Neuron (in vitro differentiated cells): ENCODE results near the gene LSM14B.

ENCODE experiments used
- H2AFZ ChIP-seq: one replicate; pipeline ENCODE4 v1.6.1; 2013; ENCODE audit warnings: low read depth, mild to moderate bottlenecking, inconsistent platforms, low read length, moderate library complexity
- H3K27me3 ChIP-seq: one replicate; pipeline ENCODE4 v1.6.1; 2013; ENCODE audit warnings: low read length; ENCODE audit not compliant: insufficient read depth
- H3K36me3 ChIP-seq: one replicate; pipeline ENCODE4 v1.6.1; 2013; ENCODE audit warnings: low read length; ENCODE audit not compliant: insufficient read depth
- H3K4me1 ChIP-seq: one replicate; pipeline ENCODE4 v1.6.1; 2013; ENCODE audit warnings: low read length; ENCODE audit not compliant: insufficient read depth
- H3K4me3 ChIP-seq: 2 replicates; pipeline ENCODE4 v1.5.1; 2013; ENCODE audit warnings: mild to moderate bottlenecking, low read length, moderate library complexity
- H3K9me3 ChIP-seq: one replicate; pipeline ENCODE4 v1.6.1; 2013; ENCODE audit warnings: low read length

Gene LSM14B

GRCh38 chr20:62172666-62173065 is 50.4 kb downstream of the LSM14B start:
- H2AFZ ChIP-seq = no peak overlapping the region
- H3K4me3 ChIP-seq = no peak overlapping the region
- no peaks in the 10 kb centered on the region for H3K27me3 ChIP-seq
- H3K9me3 ChIP-seq = no peaks in the 10 kb centered on the region
- H3K4me1 ChIP-seq = no peaks in the 10 kb centered on the region
- peaks cover 63% of the 10 kb centered on the region for H3K36me3 ChIP-seq

GRCh38 chr20:62174021-62174804 is 51.9 kb downstream of the LSM14B start:
- peaks cover 57% of the 10 kb centered on the region for H3K36me3 ChIP-seq
- no peaks in the 10 kb centered on the region for H3K27me3 ChIP-seq
- no peaks in the 10 kb centered on the region for H3K4me1 ChIP-seq
- H3K9me3 ChIP-seq = no peaks in the 10 kb centered on the region
- H2AFZ ChIP-seq = no peak overlapping the region
- H3K4me3 ChIP-seq = no peak overlapping the region

- Histone ChIP-seq H3K36me3 (peaks cover 59% of the 10 kb centered on the region), H3K9me3 (no peaks in the 10 kb centered on the region), H3K27me3 (no peaks in the 10 kb centered on the region), H2AFZ (no peak overlapping the region), H3K4me3 (no peak overlapping the region), H3K4me1 (no peaks in the 10 kb centered on the region)
These were observed 52.8 kb downstream of the LSM14B start for GRCh38 chr20:62174870-62175624.

GRCh38 chr20:62175711-62176110 is 53.4 kb downstream of the LSM14B start:
- no peak overlapping the region for H3K4me3 ChIP-seq

GRCh38 chr20:62176866-62177265 is 54.6 kb downstream of the LSM14B start:
- Histone ChIP-seq H3K4me1 (peaks cover 3% of the 10 kb centered on the region), H3K4me3 (no peak overlapping the region), H2AFZ (no peak overlapping the region), H3K9me3 (no peaks in the 10 kb centered on the region), H3K27me3 (no peaks in the 10 kb centered on the region), H3K36me3 (peaks cover 58% of the 10 kb centered on the region)

More at GRCh38 chr20:62175711-62176110, 53.4 kb downstream of the LSM14B start:
- peaks cover 59% of the 10 kb centered on the region for H3K36me3 ChIP-seq
- H3K4me1 ChIP-seq = no peaks in the 10 kb centered on the region
- H2AFZ ChIP-seq = no peak overlapping the region
- H3K27me3 ChIP-seq = no peaks in the 10 kb centered on the region
- no peaks in the 10 kb centered on the region for H3K9me3 ChIP-seq

- Histone ChIP-seq H2AFZ (no peak overlapping the region), H3K36me3 (peaks cover 56% of the 10 kb centered on the region), H3K4me3 (no peak overlapping the region), H3K4me1 (peaks cover 8% of the 10 kb centered on the region), H3K27me3 (no peaks in the 10 kb centered on the region), H3K9me3 (no peaks in the 10 kb centered on the region)
These were observed 55.0 kb downstream of the LSM14B start for GRCh38 chr20:62177307-62177706.

GRCh38 chr20:62178316-62179161 is 56.3 kb downstream of the LSM14B start:
- no peaks in the 10 kb centered on the region for H3K27me3 ChIP-seq
- peaks cover 48% of the 10 kb centered on the region for H3K36me3 ChIP-seq
- peaks cover 11% of the 10 kb centered on the region for H3K4me1 ChIP-seq
- no peaks in the 10 kb centered on the region for H3K9me3 ChIP-seq
- no peak overlapping the region for H3K4me3 ChIP-seq
- H2AFZ ChIP-seq = no peak overlapping the region

GRCh38 chr20:62179162-62179504 is 56.9 kb downstream of the LSM14B start:
- Histone ChIP-seq H3K36me3 (peaks cover 43% of the 10 kb centered on the region), H3K4me1 (peaks cover 15% of the 10 kb centered on the region), H3K9me3 (no peaks in the 10 kb centered on the region), H3K27me3 (no peaks in the 10 kb centered on the region), H3K4me3 (no peak overlapping the region), H2AFZ (no peak overlapping the region)

GRCh38 chr20:62181808-62182207 is 59.5 kb downstream of the LSM14B start:
- Histone ChIP-seq H3K4me3 (peak overlapping the region; percentile 92), H3K4me1 (peaks cover 15% of the 10 kb centered on the region), H2AFZ (no peak overlapping the region), H3K27me3 (no peaks in the 10 kb centered on the region), H3K36me3 (peaks cover 19% of the 10 kb centered on the region), H3K9me3 (no peaks in the 10 kb centered on the region)

- Histone ChIP-seq H3K4me3 (peak within 1 kb of the TSS; percentile 92), H3K9me3 (no peaks in the 10 kb centered on the region), H3K4me1 (peaks cover 15% of the 10 kb centered on the region), H2AFZ (peak within 1 kb of the TSS; percentile 57), H3K27me3 (no peaks in the 10 kb centered on the region), H3K36me3 (peaks cover 11% of the 10 kb centered on the region)
These were observed 60.5 kb downstream of the LSM14B start, which contains the start of gene MTG2 for GRCh38 chr20:62182469-62183425. TSS of gene MTG2 (plus strand) at chr20:62183028. CDS start at chr20:62193421, 10,393 bp downstream.

GRCh38 chr20:62183426-62184142 is 61.3 kb downstream of the LSM14B start:
- peak overlapping the region; percentile 57 for H2AFZ ChIP-seq
- peaks cover 15% of the 10 kb centered on the region for H3K4me1 ChIP-seq
- no peaks in the 10 kb centered on the region for H3K9me3 ChIP-seq
- no peaks in the 10 kb centered on the region for H3K27me3 ChIP-seq
- H3K36me3 ChIP-seq = peaks cover 11% of the 10 kb centered on the region
- H3K4me3 ChIP-seq = peak overlapping the region; percentile 92
